ENCODE measurements around the gene CECR2. TPM values are rescaled to one million over a fixed set of nuclear protein-coding genes. Genes with fewer than 3 reads are reported as not detected.

The CECR2 gene
- total RNA-seq, 1 experiment from 2014 or later = 154 TPM

GRCh38 chr22:17542452-17542851 lies 173.2 kb downstream of the CECR2 start:
- no peak overlapping the region for H2BK120ac ChIP-seq (ENCODE audit: low read depth, low read length, poor library complexity, severe bottlenecking)
- H4K8ac ChIP-seq (replicated peaks; ENCODE audit: insufficient read length, low read depth, low read length) = no peak overlapping the region
- H2AFZ ChIP-seq (ENCODE audit: low read length) = no peak overlapping the region
- H3K27me3 ChIP-seq (ENCODE audit: insufficient read depth, low read length) = no peaks in the 10 kb centered on the region
- no peak overlapping the region; the same call in 1 of the 2 replicates for H3K14ac ChIP-seq (ENCODE audit: insufficient read depth, low read length)
- no CpG with 5 or more reads among the region's 14 CpGs for WGBS (ENCODE audit: extremely low coverage, insufficient read length, low lambda C conversion rate)
- no peak for DNase-seq
- no peak overlapping the region for H4K5ac ChIP-seq (ENCODE audit: insufficient read length, low read depth, low read length)
- no peak overlapping the region for H2BK5ac ChIP-seq (ENCODE audit: insufficient read length, low read length)
- H3K23ac ChIP-seq (ENCODE audit: insufficient read length, low read depth, low read length) = no peak overlapping the region
- H3K9me3 Mint-ChIP-seq = no peaks in the 10 kb centered on the region
- no peak overlapping the region for H3K9ac ChIP-seq (ENCODE audit: extremely low read depth, insufficient read length, low read length)
- no peaks in the 10 kb centered on the region for H3K4me1 ChIP-seq (ENCODE audit: insufficient read depth, low read length)
- H3K4me2 ChIP-seq (ENCODE audit: insufficient read depth, insufficient read length, low read length) = no peak overlapping the region
- no peak overlapping the region for H2AK5ac ChIP-seq (ENCODE audit: insufficient read length, low read length)
- peaks cover 53 to 87% (median 67%) of the 10 kb centered on the region in 3 experiments; a peak in 6 of 7 replicates for H3K36me3 Mint-ChIP-seq (ENCODE audit: insufficient read depth in 1 of 3, low read depth in 3 of 3)
- H3K4me1 Mint-ChIP-seq = no peaks in the 10 kb centered on the region
- H2BK12ac ChIP-seq (ENCODE audit: insufficient read length, low read depth, low read length) = no peak overlapping the region
- H3K27ac Mint-ChIP-seq = peak overlapping the region in 2 of 3 experiments; percentile 28 to 84; a peak in 3 of 7 replicates
- no peak overlapping the region for H4K91ac ChIP-seq (ENCODE audit: insufficient read length, low read depth, low read length)
- no peaks in the 10 kb centered on the region for H3K23me2 ChIP-seq (ENCODE audit: insufficient read length, low read depth, low read length, poor library complexity, severe bottlenecking)
- no peaks in the 10 kb centered on the region for H3K79me1 ChIP-seq (ENCODE audit: insufficient read depth, low read depth, low read length, poor library complexity, severe bottlenecking)
- no peaks in the 10 kb centered on the region; the same call in 1 of the 2 replicates for H3K27me3 Mint-ChIP-seq (ENCODE audit: low read depth)
- TF ChIP-seq CTCF (conservative IDR thresholded peaks at IDR 0.05) = no peak
- no peaks in the 10 kb centered on the region for H3K9me3 ChIP-seq (ENCODE audit: control insufficient read depth, low read depth, low read length)
- H3K27ac ChIP-seq (ENCODE audit: insufficient read length, low read depth, low read length) = no peak overlapping the region
- H3K18ac ChIP-seq (ENCODE audit: insufficient read length, low read depth, low read length) = no peak overlapping the region
- no peaks in the 10 kb centered on the region for H3K79me2 ChIP-seq (ENCODE audit: insufficient read depth, low read length)
- no peak overlapping the region for H3K4me3 Mint-ChIP-seq
- no peak overlapping the region for H3T11ph ChIP-seq (ENCODE audit: low read length)
- no peaks in the 10 kb centered on the region for H4K20me1 ChIP-seq (ENCODE audit: control insufficient read depth, insufficient read depth, insufficient read length)
- no peak overlapping the region for H3K56ac ChIP-seq (ENCODE audit: insufficient read length, low read depth, low read length)
- no peak overlapping the region for H3K4ac ChIP-seq (ENCODE audit: low read depth, low read length)
- no peak overlapping the region for H2BK15ac ChIP-seq (ENCODE audit: low read depth, low read length)
- H2BK20ac ChIP-seq (ENCODE audit: low read depth, low read length, poor library complexity, severe bottlenecking) = no peak overlapping the region
